DMS79 treated with DMSO at 0.1 percent for 48 hours (cell line): ENCODE measurements around the gene ERCC1.

Source experiments
- DNase-seq: peaks from one replicate; lab custom pipeline; 2025; lab: John Stamatoyannopoulos, UW

ERCC1 gene

DNA sequence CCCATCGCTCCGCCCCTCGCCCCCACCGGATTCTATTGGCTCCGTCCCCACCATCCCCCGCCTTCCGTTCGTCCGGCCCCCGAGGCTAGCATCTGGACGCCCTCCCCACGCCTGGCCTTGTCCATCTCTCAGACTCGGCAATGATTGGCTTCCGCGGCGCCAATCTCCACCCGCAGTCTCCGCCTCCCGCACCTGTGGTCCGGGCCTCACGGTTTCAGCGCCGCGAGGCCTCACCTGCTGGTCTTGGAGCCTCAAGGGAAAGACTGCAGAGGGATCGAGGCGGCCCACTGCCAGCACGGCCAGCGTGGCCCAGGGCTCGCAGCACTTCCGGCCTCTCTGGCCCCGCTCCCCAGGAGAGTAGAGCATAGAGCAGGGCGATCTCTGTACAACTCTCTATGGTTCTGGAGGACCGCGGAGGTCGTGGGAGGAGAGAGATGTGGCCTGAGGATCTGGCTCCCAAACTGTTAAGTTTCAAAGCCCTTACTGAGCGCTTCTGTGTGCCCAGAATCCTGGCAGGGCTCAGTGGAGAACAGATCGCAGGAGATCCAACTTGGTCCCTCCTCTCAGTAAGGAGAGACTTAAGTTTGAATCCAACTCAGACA is at the start of gene ERCC1:
Gene ERCC1 (minus strand): TSS at position 329 of the 602 bp plus-strand sequence. CDS start 543 bp downstream, outside the sequence.
- DNase-seq: peak; percentile 97

DNA sequence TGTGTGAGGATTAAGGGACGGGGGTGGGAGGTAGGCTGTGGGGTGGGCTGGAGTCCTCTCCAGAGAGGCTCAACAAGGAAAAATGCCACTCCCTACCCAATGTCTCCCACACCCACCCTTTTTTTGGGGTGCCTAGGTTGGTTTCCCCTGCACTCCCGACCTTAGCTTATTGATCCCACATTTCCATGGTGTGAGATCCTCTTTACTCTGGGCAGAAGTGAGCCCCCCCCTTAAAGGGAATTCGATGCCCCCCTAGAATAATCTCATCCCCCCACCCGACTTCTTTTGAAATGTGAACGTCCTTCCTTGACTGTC is 49.6 kb upstream of the ERCC1 start:
- DNase-seq: no peak

DNA sequence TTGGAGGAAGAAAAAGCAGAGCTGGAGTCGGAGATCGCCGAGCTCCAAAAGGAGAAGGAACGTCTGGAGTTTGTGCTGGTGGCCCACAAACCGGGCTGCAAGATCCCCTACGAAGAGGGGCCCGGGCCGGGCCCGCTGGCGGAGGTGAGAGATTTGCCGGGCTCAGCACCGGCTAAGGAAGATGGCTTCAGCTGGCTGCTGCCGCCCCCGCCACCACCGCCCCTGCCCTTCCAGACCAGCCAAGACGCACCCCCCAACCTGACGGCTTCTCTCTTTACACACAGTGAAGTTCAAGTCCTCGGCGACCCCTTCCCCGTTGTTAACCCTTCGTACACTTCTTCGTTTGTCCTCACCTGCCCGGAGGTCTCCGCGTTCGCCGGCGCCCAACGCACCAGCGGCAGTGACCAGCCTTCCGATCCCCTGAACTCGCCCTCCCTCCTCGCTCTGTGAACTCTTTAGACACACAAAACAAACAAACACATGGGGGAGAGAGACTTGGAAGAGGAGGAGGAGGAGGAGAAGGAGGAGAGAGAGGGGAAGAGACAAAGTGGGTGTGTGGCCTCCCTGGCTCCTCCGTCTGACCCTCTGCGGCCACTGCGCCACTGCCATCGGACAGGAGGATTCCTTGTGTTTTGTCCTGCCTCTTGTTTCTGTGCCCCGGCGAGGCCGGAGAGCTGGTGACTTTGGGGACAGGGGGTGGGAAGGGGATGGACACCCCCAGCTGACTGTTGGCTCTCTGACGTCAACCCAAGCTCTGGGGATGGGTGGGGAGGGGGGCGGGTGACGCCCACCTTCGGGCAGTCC is 49.0 kb upstream of the ERCC1 start:
- DNase-seq: no peak

DNA sequence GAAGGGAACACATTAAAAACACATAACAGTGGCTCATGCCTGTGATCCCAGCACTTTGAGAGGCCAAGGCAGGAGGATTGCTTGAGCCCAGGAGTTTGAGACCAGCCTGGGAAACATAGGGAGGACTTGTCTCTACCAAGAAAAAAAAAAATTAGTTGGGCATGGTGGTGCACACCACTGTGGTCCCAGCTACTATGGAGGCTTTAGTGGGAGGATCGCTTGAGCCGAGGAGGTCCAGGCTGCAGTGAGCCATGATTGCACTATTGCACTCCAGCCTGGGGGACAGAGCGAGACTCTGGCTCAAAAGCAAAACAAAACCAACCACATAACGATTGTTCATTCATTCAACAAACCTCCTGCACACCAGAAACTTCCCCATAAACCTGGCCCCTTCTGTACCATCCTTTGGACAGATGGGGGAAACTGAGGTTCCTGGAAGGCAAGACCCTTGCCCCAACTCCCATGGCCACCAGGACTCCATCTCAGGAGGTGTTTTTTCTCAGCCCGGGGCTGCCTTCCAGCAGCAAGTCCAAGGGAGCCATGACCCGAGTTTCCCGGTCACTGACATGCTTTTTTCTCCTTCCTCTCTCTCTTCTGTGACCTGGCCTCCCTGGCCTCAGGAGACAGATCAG is 48.3 kb upstream of the ERCC1 start:
- no peak for DNase-seq

DNA sequence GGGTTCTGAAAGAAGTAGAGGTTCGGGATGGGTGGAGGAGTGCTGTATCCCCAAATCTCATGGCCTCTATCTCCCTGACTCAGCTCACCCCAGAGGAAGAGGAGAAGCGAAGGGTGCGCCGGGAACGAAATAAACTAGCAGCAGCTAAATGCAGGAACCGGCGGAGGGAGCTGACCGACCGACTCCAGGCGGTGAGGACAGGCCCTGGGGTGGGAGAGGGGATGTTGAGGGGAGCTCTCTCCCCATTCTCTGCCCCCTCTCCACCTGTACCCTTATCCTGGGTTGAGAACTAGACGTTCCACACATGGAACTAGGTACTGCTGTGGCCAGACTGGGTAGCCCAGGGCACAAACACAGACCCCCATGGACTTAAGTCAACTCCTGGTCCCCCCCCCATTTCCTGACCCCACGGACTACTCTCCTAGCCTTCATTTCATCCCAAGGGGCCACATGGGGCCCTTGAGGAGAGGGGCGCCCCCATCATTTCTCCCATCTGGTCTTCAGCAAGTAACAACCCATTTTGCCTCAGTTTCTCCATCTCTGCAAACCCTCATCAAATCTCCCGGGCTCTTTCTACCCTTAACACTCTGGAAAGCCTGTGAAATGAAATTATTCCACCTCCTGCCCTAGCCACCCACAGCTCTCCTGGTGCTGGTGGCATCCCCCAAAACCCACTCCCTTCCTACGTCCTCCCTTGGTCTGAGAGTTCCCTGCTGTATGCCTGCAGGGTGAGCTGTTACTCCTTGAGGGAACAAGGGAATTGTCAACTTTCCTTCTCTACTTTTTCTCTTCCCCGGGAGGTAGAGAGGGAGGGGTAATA is 47.6 kb upstream of the ERCC1 start:
- no peak for DNase-seq

DNA sequence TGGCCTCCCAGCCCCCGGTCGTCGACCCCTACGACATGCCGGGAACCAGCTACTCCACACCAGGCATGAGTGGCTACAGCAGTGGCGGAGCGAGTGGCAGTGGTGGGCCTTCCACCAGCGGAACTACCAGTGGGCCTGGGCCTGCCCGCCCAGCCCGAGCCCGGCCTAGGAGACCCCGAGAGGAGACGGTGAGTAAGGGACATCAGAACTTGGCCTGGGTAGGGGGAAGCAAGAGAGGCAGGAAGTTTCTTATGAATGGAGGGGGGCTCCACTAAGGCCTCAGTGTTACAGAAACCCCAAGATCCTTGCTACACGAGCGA is 47.0 kb upstream of the ERCC1 start:
- no peak for DNase-seq

DNA sequence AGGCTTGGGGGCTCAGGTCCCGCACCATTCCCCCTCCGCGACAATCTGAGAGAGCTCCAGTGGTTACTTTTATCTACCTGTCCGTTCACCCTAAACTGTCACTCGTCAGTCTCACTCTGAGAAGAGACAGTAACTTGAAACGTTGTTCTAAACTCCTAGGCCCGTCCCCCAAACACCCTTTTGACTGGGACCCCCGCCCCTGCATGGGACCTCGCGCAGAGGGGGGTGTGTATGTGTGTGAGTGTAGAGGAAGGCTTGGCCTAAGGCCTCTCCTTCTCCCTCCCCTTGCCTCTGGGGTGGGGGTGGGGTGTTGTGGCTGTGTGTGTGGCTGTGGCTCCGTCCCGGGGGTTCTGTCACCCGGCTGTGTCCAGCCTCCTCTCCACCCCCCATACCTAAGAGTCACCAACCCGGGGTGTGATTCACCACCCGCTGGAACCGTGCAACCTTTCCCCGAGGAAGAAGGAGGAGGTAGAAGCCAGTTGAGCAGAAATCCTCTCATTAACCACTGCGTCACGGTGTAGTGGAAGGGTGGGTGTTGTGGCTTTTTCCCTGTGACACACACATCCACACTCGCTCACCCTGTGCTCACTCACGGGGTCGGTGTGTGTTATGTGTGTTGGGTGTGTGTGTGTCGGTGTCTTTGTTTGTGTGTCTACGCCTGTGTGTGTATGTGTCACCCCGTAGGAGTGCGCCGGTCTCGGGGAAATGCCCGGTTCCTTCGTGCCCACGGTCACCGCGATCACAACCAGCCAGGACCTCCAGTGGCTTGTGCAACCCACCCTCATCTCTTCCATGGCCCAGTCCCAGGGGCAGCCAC is 46.4 kb upstream of the ERCC1 start:
- no peak for DNase-seq

DNA sequence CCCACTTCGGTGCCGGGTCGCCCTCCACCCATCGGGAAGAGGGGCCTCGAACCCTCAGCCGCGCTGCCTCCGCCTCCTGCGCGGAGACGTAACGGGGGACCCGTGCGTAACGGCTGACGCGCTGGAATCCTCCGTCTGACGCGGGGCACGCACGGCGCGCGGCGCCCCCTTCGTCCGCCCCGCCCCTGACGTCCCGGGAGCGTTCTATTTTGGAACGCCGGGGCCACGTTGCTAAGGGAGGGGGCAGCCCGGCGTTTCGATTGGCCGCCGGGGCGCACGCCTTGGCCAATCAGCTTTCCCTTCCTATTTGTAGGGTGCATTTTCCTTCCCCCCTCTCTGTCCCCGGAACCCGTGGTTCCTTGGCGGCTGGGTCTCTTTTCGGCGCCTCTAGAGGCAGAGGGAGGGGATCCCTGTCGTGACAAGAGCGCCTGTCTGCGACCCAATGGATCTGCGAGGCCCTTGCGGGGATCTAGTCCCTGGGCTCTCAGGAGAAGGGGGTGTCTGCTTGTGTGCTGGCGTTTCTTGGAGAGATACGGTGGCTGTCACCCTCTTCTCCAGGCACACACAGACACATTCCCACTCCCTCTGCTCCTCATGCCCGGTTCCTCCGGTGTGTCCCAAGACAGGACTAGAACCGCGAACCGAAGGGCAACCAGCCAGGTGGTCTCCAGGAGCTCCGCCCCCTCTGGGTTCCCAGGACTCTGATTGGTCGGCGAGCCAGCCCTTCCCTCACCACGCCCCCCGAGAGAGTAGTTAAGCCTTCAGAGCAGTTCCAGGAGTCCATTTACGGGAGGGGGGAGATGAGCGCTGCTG is 45.6 kb upstream of the ERCC1 start:
- peak; percentile 87 for DNase-seq

DNA sequence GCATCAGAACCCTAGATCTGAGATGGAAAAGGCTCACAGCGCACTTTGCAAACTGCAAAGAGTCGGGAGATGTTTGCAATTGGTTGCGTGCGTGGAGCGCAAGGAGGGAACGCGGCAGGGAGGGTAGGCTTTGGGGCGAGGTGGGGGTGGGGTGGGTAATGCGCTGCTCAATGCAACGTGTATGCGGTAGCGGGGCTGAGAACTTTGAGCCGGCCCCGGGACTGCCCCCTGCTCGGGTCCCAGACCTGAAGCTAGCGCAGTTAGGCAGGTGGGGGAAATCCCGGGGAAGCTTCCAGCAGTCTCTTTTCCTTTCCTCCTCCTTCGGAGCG is 45.0 kb upstream of the ERCC1 start:
- no peak for DNase-seq

DNA sequence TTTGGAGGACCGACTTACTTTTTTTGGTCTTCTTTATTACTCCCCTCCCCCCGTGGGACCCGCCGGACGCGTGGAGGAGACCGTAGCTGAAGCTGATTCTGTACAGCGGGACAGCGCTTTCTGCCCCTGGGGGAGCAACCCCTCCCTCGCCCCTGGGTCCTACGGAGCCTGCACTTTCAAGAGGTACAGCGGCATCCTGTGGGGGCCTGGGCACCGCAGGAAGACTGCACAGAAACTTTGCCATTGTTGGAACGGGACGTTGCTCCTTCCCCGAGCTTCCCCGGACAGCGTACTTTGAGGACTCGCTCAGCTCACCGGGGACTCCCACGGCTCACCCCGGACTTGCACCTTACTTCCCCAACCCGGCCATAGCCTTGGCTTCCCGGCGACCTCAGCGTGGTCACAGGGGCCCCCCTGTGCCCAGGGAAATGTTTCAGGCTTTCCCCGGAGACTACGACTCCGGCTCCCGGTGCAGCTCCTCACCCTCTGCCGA is 44.5 kb upstream of the ERCC1 start:
- DNase-seq: no peak

DNA sequence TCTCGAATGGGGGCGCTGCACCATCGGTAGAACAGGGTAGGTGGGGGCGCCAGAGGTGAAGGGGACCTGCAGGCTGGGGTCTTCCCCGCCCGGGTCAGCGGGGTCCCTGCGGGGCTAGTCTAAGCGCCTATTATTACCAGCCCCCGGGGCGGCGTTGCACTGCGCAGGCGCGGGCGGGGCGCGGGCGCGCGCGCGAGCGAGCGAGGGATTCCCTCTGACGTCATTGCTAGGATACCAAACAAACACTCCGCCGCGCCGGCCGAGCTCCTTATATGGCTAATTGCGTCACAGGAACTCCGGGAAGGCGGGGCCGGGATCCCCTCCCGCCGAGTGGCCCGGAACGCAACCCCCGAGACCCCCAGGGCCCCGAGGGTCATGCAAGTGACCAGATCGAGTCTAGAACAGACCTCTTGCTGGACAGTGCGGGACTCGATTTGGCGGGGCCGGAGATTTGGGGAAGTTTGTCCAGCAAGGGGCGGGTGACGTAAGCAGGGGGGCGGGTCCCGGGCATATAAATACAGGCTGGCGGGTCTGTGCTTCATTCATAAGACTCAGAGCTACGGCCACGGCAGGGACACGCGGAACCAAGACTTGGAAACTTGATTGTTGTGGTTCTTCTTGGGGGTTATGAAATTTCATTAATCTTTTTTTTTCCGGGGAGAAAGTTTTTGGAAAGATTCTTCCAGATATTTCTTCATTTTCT is 43.9 kb upstream of the ERCC1 start, which contains the start of gene FOSB:
Gene FOSB (plus strand): TSS at position 541 of the 703 bp plus-strand sequence. CDS start 591 bp downstream, outside the sequence.
- peak; percentile 79 for DNase-seq

DNA sequence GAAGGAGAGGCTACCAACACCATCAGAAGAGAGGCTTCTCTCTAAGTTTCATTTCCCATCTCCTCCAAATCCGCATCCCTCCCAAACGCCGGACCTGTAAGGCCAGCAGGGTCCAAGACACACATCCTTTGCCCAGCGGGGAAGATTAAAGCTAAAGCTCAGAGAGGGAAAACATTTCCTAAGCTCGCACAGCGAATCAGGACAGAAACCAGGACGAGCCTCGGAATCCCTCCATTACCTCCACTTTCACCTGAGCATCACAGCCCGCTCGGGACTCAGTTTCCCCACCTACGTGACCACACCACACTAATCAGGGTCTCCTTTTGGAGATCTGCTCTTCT is 43.4 kb upstream of the ERCC1 start:
- peak; percentile 30 for DNase-seq

DNA sequence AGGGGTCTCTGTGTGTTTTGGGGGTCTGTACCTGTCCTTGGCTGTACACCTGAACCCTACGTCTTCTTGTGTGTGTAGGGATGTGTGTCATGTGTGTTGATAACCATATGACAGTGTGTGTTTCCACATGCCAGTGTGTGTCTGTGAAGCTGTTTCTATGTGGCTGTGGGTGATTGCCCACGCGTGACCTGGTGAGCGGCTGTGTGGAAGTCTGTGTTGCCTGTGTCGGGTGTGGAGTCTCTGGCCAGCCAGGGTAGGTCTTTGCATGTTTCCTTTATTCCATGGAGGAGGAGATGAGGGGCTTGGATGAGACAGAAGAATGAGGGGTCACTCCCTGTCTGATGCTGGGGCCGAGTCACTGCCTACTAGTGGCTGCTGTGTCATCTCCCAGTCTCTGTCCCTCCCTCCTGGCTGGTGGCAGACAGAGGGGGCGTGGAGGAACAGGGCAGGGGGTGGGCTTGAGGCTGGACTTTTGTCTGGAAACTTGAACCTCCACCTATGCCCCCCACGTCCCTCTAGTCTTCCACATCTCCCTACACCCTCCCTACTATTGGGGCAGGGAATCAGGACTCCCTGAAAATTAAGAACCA is 41.2 kb upstream of the ERCC1 start:
- DNase-seq: no peak

DNA sequence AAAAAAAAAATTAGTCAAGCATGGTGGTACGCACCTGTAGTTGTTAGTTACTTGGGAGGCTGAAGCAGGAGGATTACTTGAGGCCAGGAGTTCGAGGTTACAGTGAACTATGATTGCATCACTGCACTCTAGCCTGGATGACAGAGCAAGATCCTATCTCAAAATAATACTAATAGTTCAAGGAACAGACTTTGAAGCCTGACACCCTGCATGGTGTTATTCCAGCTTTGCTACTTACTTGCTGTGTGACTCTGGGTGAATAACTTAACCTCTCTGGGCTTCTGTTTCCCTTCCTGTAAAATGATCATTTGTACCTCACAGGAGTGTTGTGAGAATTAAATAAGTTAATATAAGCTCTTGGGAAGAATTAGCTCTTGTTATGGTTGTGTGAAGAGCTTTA is 40.6 kb upstream of the ERCC1 start:
- DNase-seq: no peak

DNA sequence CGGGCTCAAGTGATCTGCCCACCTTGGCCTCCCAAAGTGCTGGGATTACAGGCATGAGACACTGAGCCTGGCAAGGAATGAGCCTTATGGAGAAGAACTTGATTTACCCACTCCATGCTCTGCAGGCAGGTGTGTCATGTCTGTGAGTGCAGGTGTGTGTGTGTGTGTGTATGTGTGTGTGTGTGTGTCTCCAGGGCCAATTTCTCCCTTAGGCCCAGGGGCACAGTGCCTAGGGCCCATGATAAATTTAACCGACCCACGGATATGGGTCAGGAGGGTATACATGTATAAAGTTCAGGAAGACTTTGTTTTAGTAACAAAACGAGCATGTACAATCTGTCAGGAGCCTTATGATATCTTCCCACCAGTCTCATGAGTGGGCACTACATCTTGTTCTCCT is 39.5 kb upstream of the ERCC1 start:
- DNase-seq: no peak

DNA sequence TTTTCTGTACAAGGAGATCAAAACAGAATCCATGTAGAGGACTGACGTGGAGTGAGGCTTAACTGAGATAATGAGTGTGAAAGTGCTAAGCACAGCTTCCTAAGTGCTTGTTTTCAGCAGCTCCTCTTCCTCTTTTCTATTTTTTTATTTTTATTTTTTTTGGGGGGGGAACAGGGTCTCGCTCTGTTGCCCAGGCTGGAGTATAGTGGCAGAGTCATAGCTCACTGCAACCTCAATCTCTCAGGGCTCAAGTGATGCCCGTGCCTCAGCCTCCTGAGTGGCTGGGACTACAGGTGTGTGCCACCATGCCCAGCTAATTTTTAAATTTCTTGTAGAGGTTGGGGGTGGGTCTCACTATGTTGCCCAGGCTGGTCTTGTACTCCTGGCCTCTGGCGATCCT is 38.5 kb upstream of the ERCC1 start:
- no peak for DNase-seq

DNA sequence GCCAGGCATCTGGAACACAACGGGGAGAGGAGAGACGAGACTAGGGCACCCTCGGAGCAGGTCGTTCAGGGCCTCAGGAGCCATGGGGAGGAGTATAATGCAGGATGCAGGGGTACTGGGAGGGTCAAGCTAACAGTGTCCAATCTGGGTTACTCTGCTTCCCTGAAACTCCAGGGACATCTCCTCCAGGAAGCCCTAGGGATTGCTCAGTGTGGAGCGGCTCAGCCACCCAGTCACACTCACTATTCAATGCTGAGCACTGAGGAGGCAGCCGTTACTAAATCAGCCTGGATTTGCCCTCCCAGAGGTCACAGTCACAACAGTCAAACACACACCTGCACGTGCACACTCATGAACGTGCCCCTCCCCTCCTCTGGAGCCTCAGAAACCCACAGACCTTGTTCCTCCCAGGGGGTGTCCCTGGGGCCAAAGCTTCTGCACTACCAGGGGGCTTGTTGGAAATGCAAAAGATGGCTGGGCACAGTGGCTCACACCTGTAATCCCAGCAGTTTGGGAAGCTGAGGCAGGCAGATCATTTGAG is 37.2 kb upstream of the ERCC1 start:
- DNase-seq: no peak

DNA sequence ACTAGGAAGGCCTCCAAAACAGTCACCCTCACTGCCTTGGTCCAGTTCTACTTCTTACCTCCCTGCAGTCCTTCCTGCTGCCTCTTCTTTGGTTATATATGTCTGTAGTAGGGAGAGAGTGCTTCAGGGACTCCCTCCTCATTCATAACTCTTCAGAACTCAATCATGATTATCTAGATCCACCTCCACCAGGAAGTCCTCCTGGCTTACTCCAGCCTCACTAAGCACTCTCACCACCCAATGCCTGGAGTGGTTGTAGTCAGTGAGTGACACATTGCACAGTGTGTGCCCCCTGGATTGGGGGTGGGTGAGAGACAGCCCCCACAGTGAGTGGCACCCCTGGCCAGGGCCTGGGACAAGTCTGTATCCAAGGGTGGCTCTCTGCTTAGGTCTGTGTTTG is 34.1 kb upstream of the ERCC1 start:
- no peak for DNase-seq

DNA sequence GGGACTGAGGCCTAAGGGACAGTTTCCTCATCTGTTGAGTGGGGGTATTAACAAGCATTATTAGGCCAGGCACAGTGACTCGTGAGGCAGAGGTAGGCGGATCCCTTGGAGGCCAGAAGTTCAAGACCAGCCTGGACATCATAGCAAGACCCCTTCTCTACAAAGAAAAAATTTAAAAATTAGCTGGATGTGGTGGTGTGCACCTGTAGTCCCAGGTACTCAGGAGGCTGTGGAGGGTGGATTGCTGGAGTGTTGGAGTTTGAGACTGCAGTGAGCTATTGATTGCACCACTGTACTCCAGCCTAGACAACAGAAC is 32.7 kb upstream of the ERCC1 start:
- no peak for DNase-seq
